ENCODE results near the gene TNFRSF1B. TPM values are rescaled to one million over a fixed set of nuclear protein-coding genes. Genes with fewer than 3 reads are reported as not detected.

Gene TNFRSF1B
- total and polyA plus RNA-seq, 4 donors, result 15.4 to 246 (median 65.5) TPM

GRCh38 chr1:12229386-12229834 lies 62.6 kb downstream of the TNFRSF1B start:
- H3K27ac ChIP-seq (ENCODE audit: low read depth in 1 of 2, low read length in 1 of 2), result no peak overlapping the region
- no peak for ATAC-seq (ENCODE audit: insufficient read depth, low FRiP score)
- H3K9ac ChIP-seq (ENCODE audit: insufficient read depth in 1 of 2, low read length in 2 of 2), result no peak overlapping the region
- H3K4me3 ChIP-seq, result no peak overlapping the region
- 61 to 69% methylated on average over 13 of the region's 13 CpGs for WGBS, 2 donors
- no peaks in the 10 kb centered on the region for H3K27me3 ChIP-seq (ENCODE audit: control insufficient read depth in 3 of 3, insufficient read depth in 3 of 3, low read length in 2 of 3)
- TF ChIP-seq CTCF (IDR thresholded peaks at IDR 0.05; ENCODE audit: control extremely low read depth, extremely low read depth), result no peak
- H3K36me3 ChIP-seq (ENCODE audit: control insufficient read depth in 4 of 4, insufficient read depth in 4 of 4, low read length in 4 of 4), result no peaks in the 10 kb centered on the region
- H3K4me1 ChIP-seq (ENCODE audit: control insufficient read depth in 5 of 5, insufficient read depth in 5 of 5, low read length in 5 of 5), result peaks cover 2 to 12% (median 4%) of the 10 kb centered on the region in 5 donors
- H3K9me3 ChIP-seq (ENCODE audit: control insufficient read depth in 4 of 4, insufficient read depth in 3 of 4, low read length in 3 of 4), result no peaks in the 10 kb centered on the region
- no peak for DNase-seq

DNA sequence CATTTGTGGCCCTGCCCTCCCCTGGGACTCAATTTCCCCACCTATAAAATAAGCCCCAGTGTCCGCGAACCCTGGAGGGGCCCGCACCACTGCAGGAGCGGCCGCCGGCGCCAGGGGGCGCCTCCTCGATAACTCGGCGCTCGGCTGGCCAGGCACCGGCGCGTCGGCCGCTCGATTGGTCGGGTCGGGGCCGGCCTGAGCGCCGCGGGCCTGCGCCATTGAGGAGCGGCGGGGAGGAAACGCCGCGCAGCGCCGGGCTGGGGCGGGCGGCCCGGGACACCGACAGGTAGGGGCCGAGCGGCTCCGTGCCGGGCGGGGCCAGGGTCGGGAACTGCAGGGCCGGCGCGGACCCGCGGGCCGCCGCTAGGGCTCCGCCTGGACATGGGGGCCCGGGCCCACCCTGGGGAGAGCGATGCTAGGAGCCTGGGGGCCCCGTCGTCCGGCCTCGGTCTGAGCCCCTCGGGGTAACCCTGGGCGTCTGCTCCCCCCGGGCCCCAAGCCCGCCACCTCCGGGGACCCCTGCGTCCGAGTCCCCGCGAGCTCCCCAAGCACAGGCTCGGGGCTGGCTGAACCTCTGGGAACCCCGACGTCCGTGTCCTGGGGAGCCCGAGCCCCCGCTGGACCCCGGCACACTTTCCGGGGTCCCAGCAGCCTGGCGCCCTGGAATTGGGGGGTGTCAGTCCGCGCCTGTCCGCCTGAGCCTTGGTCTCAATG lies 63.2 kb downstream of the TNFRSF1B start, which contains the start of gene VPS13D:
Gene VPS13D (plus strand): TSS at position 196 of the 714 bp plus-strand sequence. CDS start 4,237 bp downstream, outside the sequence.
- TF ChIP-seq CTCF (IDR thresholded peaks at IDR 0.05; ENCODE audit: control extremely low read depth, extremely low read depth), result peak; percentile 84
- whole genome bisulfite sequencing, 2 donors, result 0 to 1% methylated on average over 65 to 77 of the region's 77 CpGs
- ATAC-seq (ENCODE audit: insufficient read depth, low FRiP score), result peak; percentile 91
- peaks cover 0 to 1% (median 0%) of the 10 kb centered on the region in 4 donors for H3K36me3 ChIP-seq (ENCODE audit: control insufficient read depth in 4 of 4, insufficient read depth in 4 of 4, low read length in 4 of 4)
- peak; percentile 76 to 85 (median 78) for DNase-seq
- peak within 1 kb of the TSS; percentile 96 for H3K4me3 ChIP-seq
- H3K27ac ChIP-seq (ENCODE audit: low read depth in 1 of 2, low read length in 1 of 2), result peak within 1 kb of the TSS; percentile 92 to 95
- H3K9ac ChIP-seq (ENCODE audit: insufficient read depth in 1 of 2, low read length in 2 of 2), result peak within 1 kb of the TSS; percentile 14 to 55
- H3K4me1 ChIP-seq (ENCODE audit: control insufficient read depth in 5 of 5, insufficient read depth in 5 of 5, low read length in 5 of 5), result peaks cover 2 to 12% (median 4%) of the 10 kb centered on the region in 5 donors
- no peaks in the 10 kb centered on the region for H3K27me3 ChIP-seq (ENCODE audit: control insufficient read depth in 3 of 3, insufficient read depth in 3 of 3, low read length in 2 of 3)
- no peaks in the 10 kb centered on the region for H3K9me3 ChIP-seq (ENCODE audit: control insufficient read depth in 4 of 4, insufficient read depth in 3 of 4, low read length in 3 of 4)

DNA sequence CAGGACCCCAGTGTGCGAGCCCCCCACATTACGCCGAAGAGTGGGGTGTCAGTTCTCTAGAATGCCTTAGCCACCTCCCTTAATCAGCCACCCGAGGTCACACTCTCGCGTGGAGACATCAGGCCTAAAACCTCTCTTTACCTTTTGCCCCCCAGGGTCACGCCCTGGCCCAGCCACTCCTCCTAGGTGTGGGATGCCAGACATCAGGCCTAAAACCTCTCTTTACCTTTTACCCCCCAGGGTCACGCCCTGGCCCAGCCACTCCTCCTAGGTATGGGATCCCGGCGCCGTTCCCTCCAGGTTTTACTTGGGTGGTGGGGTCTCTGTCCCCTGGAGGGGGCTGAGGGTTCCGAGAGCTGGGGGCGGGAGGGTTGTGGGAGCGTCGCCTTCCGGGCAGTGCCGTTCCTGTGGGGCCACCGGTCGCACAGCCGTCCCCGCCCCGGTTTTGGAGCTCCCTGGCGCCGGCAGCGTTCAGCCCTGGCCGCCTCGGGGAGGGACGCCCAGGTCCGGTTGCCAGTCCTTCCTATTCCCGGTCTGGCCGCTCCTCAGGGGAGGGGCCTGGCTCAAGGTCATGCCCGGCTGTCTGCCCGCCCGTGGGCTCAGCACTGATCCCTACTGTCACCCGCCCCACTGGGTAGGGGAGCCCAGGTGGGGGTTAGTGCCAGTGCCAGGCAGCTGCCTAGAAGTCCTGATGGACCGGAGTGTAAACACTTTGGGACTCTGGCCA lies 63.9 kb downstream of the TNFRSF1B start:
- peak in 2 of 3 donors; percentile 24 to 27 for DNase-seq
- H3K27ac ChIP-seq (ENCODE audit: low read depth in 1 of 2, low read length in 1 of 2), result peak overlapping the region; percentile 92 to 95
- H3K4me1 ChIP-seq (ENCODE audit: control insufficient read depth in 5 of 5, insufficient read depth in 5 of 5, low read length in 5 of 5), result peaks cover 2 to 12% (median 4%) of the 10 kb centered on the region in 5 donors
- TF ChIP-seq CTCF (IDR thresholded peaks at IDR 0.05; ENCODE audit: control extremely low read depth, extremely low read depth), result no peak
- peak overlapping the region; percentile 96 for H3K4me3 ChIP-seq
- no peaks in the 10 kb centered on the region for H3K27me3 ChIP-seq (ENCODE audit: control insufficient read depth in 3 of 3, insufficient read depth in 3 of 3, low read length in 2 of 3)
- 1 to 2% methylated on average over 34 to 36 of the region's 36 CpGs for WGBS, 2 donors
- peaks cover 0 to 3% (median 1%) of the 10 kb centered on the region in 4 donors for H3K36me3 ChIP-seq (ENCODE audit: control insufficient read depth in 4 of 4, insufficient read depth in 4 of 4, low read length in 4 of 4)
- H3K9ac ChIP-seq (ENCODE audit: insufficient read depth in 1 of 2, low read length in 2 of 2), result peak overlapping the region; percentile 16 to 55
- ATAC-seq (ENCODE audit: insufficient read depth, low FRiP score), result peak; percentile 58
- no peaks in the 10 kb centered on the region for H3K9me3 ChIP-seq (ENCODE audit: control insufficient read depth in 4 of 4, insufficient read depth in 3 of 4, low read length in 3 of 4)
